Thyroid gland (tissue), 4 donors: ENCODE data around the gene ENTPD6. TPM values are rescaled to one million over a fixed set of nuclear protein-coding genes. Genes with fewer than 3 reads are reported as not detected.

ENCODE experiments used
- DNase-seq, 2 donors: peaks; one replicate each; pipeline ENCODE4 v3.0.0-alpha.2; 2019
- H3K27ac ChIP-seq, 3 donors: fragments of 200-600 bp; sonication (generic); 1 replicate in 2 of 3; 2 replicates in 1 of 3; pipeline ENCODE4 v1.5.1; 2016 to 2019; ENCODE audit warnings: mild to moderate bottlenecking in 1 of 3, moderate library complexity in 1 of 3
- H3K27me3 ChIP-seq: fragments of 200-600 bp; sonication (generic); one replicate; pipeline ENCODE4 v1.5.1; 2019
- H3K36me3 ChIP-seq, 2 donors: fragments of 200-600 bp; sonication (generic); one replicate each; pipeline ENCODE4 v1.5.1; 2016 to 2019
- H3K4me1 ChIP-seq, 2 donors: fragments of 200-600 bp; sonication (generic); one replicate each; pipeline ENCODE4 v1.5.1; 2017 to 2019
- H3K4me3 ChIP-seq, 3 donors: fragments of 200-600 bp; sonication (generic); replicated peaks in 1 of 3; 1 replicate in 2 of 3; 2 replicates in 1 of 3; pipeline ENCODE4 v1.5.1; 2016; ENCODE audit warnings: mild to moderate bottlenecking in 1 of 3
- H3K9me3 ChIP-seq: fragments of 200-600 bp; sonication (generic); one replicate; pipeline ENCODE4 v1.5.1; 2017
- POLR2A ChIP-seq, 2 donors: fragments of 450-650 bp; IDR thresholded peaks; one replicate each; pipeline ENCODE4 v1.6.1; 2017; ENCODE audit warnings: antibody characterized with exemption in 2 of 2, mild to moderate bottlenecking in 2 of 2, moderate library complexity in 1 of 2
- WGBS, 2 donors: methylation state at CpG; one replicate each; pipeline ENCODE4 v1.1.5; 2017; 5-methylcytosine and 5-hydroxymethylcytosine counted together
- intact Hi-C: fragments of 100-400 bp; cut with DNase I; formaldehyde crosslinking; loops from one replicate; pipeline ENCODE4 v1.15.1; 2023
- total RNA-seq, 4 donors: library from RNA; depleted of rRNA; stranded (reverse); fragments of >200 nt; gene quantifications; one replicate each; pipeline ENCODE4 v1.2.3, GENCODE V29; 2016
- TF ChIP-seq, protein P1 (sequence below), 6 experiments: fragments of 200-600 bp in 3 of 6; fragments of 450-650 bp in 3 of 6; sonication (generic) in 3 of 6; IDR thresholded peaks; one replicate each; pipeline ENCODE4 v1.5.1; 2016 to 2019; ENCODE audit warnings: antibody characterized with exemption in 6 of 6, mild to moderate bottlenecking in 2 of 6, inconsistent platforms in 1 of 6, moderate library complexity in 1 of 6

Gene ENTPD6
- total RNA-seq, 4 donors from 2014 or later: 51.6 to 75.6 (median 64.9) TPM

DNA sequence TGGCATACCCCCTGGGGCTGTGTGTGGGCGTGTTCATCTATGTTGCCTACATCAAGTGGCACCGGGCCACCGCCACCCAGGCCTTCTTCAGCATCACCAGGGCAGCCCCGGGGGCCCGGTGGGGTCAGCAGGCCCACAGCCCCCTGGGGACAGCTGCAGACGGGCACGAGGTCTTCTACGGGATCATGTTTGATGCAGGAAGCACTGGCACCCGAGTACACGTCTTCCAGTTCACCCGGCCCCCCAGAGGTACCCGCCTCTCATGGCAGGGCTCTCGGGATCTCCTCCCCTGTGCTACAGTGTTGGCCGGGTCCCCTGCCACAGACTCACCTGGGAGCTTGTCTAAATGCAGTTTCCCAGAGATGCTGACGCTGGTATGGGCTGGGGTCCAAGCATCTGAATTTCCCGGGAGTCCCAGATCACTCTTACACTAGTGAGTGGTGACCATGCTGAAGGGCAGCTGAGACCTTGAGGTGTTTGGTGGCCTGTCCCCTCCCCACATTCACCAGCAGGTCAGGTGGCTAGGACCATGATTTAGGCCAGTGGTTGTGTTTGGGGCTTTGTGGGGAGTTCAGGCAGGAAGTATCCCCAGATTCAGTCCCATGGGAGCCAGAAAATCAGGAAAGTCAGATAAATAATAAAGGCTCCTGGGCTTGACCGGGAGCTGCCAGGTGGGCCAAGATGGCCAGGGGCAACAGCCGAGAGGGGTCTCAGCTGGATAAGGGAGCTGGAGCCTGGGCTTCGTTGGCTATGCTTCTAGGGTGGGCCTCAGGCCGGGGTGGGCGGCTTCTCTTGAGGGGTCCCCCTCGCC lies 11.8 kb downstream of the ENTPD6 start:
- no peaks in the 10 kb centered on the region for H3K4me1 ChIP-seq
- no peak for DNase-seq
- no peaks in the 10 kb centered on the region for H3K27me3 ChIP-seq
- H3K9me3 ChIP-seq: no peaks in the 10 kb centered on the region
- intact Hi-C loops: no loop called here
- 92 to 95% methylated on average over 10 to 19 of the region's 22 CpGs for WGBS, 2 donors
- H3K36me3 ChIP-seq: peaks cover 5 to 18% of the 10 kb centered on the region in 2 donors
- no peak overlapping the region for H3K4me3 ChIP-seq
- TF ChIP-seq, protein P1, sequence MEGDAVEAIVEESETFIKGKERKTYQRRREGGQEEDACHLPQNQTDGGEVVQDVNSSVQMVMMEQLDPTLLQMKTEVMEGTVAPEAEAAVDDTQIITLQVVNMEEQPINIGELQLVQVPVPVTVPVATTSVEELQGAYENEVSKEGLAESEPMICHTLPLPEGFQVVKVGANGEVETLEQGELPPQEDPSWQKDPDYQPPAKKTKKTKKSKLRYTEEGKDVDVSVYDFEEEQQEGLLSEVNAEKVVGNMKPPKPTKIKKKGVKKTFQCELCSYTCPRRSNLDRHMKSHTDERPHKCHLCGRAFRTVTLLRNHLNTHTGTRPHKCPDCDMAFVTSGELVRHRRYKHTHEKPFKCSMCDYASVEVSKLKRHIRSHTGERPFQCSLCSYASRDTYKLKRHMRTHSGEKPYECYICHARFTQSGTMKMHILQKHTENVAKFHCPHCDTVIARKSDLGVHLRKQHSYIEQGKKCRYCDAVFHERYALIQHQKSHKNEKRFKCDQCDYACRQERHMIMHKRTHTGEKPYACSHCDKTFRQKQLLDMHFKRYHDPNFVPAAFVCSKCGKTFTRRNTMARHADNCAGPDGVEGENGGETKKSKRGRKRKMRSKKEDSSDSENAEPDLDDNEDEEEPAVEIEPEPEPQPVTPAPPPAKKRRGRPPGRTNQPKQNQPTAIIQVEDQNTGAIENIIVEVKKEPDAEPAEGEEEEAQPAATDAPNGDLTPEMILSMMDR (IDR thresholded peaks at IDR 0.05): no peak
- no peak overlapping the region for H3K27ac ChIP-seq

DNA sequence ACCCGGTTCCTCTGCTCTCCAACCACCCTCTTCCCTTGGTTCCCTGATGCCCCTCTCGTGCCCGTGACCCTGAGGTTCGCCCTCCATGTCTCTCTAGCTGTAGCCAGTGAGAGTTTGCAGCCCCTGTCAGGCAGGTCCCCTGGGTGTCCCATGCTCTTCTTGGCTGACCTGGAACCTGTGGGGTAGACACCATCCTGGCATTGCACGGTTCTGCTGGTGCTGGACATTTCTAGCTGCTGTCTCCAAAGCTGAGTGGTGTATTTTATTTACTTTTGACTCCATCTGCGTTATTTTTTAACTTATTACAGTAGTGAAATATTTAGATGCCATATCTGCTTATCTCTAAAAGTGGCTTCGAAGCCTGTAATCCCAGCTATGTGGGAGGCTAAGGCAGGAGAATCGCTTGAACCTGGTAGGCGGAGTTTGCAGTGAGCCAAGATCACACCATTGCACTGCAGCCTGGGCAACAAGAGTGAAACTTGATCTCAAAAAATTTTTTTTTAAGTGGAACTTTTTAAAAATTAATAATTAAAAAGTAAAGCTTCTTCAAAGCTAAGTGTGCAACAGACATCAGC lies 12.5 kb downstream of the ENTPD6 start:
- intact Hi-C loops: no loop called here
- no peak overlapping the region for H3K27ac ChIP-seq
- H3K36me3 ChIP-seq: peaks cover 5 to 19% of the 10 kb centered on the region in 2 donors
- H3K27me3 ChIP-seq: no peaks in the 10 kb centered on the region
- WGBS, 2 donors: 91 to 92% methylated on average over 9 of the region's 9 CpGs
- TF ChIP-seq, protein P1 (IDR thresholded peaks at IDR 0.05): no peak
- TF ChIP-seq POLR2A (IDR thresholded peaks at IDR 0.05): no peak
- DNase-seq: no peak
- H3K4me3 ChIP-seq: no peak overlapping the region
- no peaks in the 10 kb centered on the region for H3K9me3 ChIP-seq
- H3K4me1 ChIP-seq: no peaks in the 10 kb centered on the region

DNA sequence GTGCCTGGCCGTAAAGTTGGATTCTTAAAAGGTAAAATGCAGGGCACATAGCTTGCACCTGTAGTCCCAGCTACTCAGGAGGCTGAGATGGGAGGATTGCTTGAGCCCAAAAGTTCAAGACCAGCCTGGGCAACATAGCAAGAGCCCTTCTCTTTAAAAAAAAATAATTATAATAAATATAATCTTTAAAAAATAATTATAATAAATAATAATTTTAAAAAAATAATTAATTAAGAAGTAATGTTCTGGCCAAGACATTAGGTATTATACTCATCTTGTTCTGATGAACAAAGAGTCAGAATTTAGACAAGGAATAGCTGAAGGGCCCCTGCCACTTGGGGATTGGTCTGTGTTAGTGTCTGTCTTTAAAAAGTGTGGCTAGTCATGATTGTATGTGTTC lies 13.9 kb downstream of the ENTPD6 start:
- intact Hi-C loops: no loop called here
- no peaks in the 10 kb centered on the region for H3K27me3 ChIP-seq
- no peak for DNase-seq
- H3K4me1 ChIP-seq: no peaks in the 10 kb centered on the region
- no peak overlapping the region for H3K4me3 ChIP-seq
- H3K36me3 ChIP-seq: peaks cover 18 to 32% of the 10 kb centered on the region in 2 donors
- H3K27ac ChIP-seq: no peak overlapping the region
- no peak for TF ChIP-seq POLR2A (IDR thresholded peaks at IDR 0.05)
- TF ChIP-seq, protein P1 (IDR thresholded peaks at IDR 0.05): no peak
- H3K9me3 ChIP-seq: no peaks in the 10 kb centered on the region
- WGBS, 2 donors: 94 to 100% methylated on average over 1 of the region's 1 CpG

DNA sequence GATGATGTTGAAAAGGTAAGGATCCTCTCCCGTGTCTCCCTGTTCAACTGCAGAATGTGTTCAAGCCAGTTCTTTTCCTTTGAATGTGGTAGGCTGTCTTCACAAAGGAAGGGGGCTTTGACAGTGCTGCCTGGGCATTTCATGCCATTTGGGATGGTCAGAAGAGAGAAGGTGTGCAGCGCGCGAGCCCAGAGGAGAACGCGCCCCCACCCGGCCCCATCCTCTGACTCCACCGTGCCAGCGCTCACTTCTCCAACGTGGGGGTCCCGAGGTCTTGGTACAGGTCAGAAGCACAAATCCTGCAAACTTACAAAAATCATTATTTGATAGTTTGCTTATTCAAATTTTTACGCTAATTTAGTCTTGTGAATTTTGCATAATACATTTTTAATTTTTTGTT lies 14.4 kb downstream of the ENTPD6 start:
- Histone ChIP-seq H3K9me3 (no peaks in the 10 kb centered on the region), H3K27me3 (no peaks in the 10 kb centered on the region), H3K36me3 (peaks cover 20 to 37% of the 10 kb centered on the region in 2 donors), H3K27ac (no peak overlapping the region), H3K4me3 (no peak overlapping the region), H3K4me1 (no peaks in the 10 kb centered on the region)
- intact Hi-C loops: no loop called here
- no peak for TF ChIP-seq POLR2A (IDR thresholded peaks at IDR 0.05)
- TF ChIP-seq, protein P1 (IDR thresholded peaks at IDR 0.05): no peak
- DNase-seq: no peak
- WGBS, 2 donors: 92 to 98% methylated on average over 12 of the region's 12 CpGs

DNA sequence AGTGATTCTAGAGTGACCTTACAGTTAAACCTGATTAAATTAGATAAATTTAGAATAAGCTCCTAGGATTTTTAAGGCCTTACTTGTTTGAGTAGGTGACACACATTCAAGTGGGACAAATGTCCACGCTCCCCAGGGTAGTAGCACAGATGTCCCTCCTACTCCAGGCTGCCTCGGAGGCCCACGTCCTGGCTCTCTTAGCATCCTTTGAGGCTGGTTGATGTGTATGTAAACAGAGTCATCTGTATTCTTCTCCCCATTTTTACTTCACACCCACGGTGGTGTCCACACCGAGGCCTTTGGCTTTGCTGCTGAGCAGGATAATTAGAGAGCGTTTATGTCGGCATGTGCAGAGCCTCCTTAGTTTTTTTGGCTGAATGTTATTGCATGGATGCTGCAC lies 15.8 kb downstream of the ENTPD6 start:
- TF ChIP-seq, protein P1 (IDR thresholded peaks at IDR 0.05): no peak
- no peak for TF ChIP-seq POLR2A (IDR thresholded peaks at IDR 0.05)
- 87 to 88% methylated on average over 7 of the region's 7 CpGs for WGBS, 2 donors
- Histone ChIP-seq H3K9me3 (no peaks in the 10 kb centered on the region), H3K27ac (no peak overlapping the region), H3K36me3 (peaks cover 33 to 48% of the 10 kb centered on the region in 2 donors), H3K4me1 (no peaks in the 10 kb centered on the region), H3K27me3 (no peaks in the 10 kb centered on the region), H3K4me3 (no peak overlapping the region)
- no peak for DNase-seq
- intact Hi-C loops: no loop called here
